Keratinocyte (primary cell): ENCODE data around the gene VMP1. TPM values are rescaled to one million over a fixed set of nuclear protein-coding genes. Genes with fewer than 3 reads are reported as not detected.

ENCODE experiments used
- DNase-seq: peaks from one replicate; pipeline ENCODE4 v3.0.0-alpha.2; 2011; ENCODE audit warnings: low read depth, missing footprints, low spot score
- FAIRE-seq: peaks from 2 replicates; lab custom pipeline; 2011; peaks lifted over from hg19 to GRCh38; lab: Jason Lieb, UNC
- H2AFZ ChIP-seq: 2 replicates; pipeline ENCODE4 v1.6.0; 2012; ENCODE audit warnings: low read length, control low read depth, inconsistent platforms; ENCODE audit not compliant: control insufficient read depth
- H3K27ac ChIP-seq: 2 replicates; pipeline ENCODE4 v1.5.1; 2011; ENCODE audit warnings: low read length; ENCODE audit not compliant: control insufficient read depth, insufficient read depth
- H3K27me3 ChIP-seq: 3 replicates; pipeline ENCODE4 v1.6.0; 2011; ENCODE audit warnings: low read length; ENCODE audit not compliant: control insufficient read depth, insufficient read depth; ENCODE audit errors: extremely low read depth
- H3K36me3 ChIP-seq, 2 experiments: 2 replicates in 1 of 2; 3 replicates in 1 of 2; pipeline ENCODE4 v1.5.1; 2011; ENCODE audit warnings: low read length in 2 of 2, mild to moderate bottlenecking in 1 of 2; ENCODE audit not compliant: control insufficient read depth in 2 of 2, insufficient read depth in 2 of 2; ENCODE audit errors: extremely low read depth in 1 of 2
- H3K4me1 ChIP-seq: 3 replicates; pipeline ENCODE4 v1.5.1; 2011; ENCODE audit warnings: low read length; ENCODE audit not compliant: control insufficient read depth, insufficient read depth; ENCODE audit errors: extremely low read depth
- H3K4me2 ChIP-seq: 3 replicates; pipeline ENCODE4 v1.6.0; 2011; ENCODE audit warnings: low read depth, low read length; ENCODE audit not compliant: control insufficient read depth, insufficient read depth; ENCODE audit errors: extremely low read depth
- H3K4me3 ChIP-seq, 3 experiments: fragments of 200-600 bp in 1 of 3; sonication (generic) in 1 of 3; 2 replicates in 2 of 3; 3 replicates in 1 of 3; pipeline ENCODE4 v1.5.1; 2011 to 2016; ENCODE audit warnings: low read length in 3 of 3, mild to moderate bottlenecking in 3 of 3, control low read depth in 2 of 3, inconsistent platforms in 1 of 3, low read depth in 1 of 3, mixed read lengths in 1 of 3, mixed run types in 1 of 3, moderate library complexity in 1 of 3; ENCODE audit not compliant: control insufficient read depth in 2 of 3, insufficient read depth in 2 of 3; ENCODE audit errors: extremely low read depth in 1 of 3
- H3K79me2 ChIP-seq: 2 replicates; pipeline ENCODE4 v1.6.0; 2012; ENCODE audit warnings: low read length; ENCODE audit not compliant: control insufficient read depth, insufficient read depth
- H3K9ac ChIP-seq: 3 replicates; pipeline ENCODE4 v1.6.0; 2011; ENCODE audit warnings: low read length; ENCODE audit not compliant: control insufficient read depth, insufficient read depth; ENCODE audit errors: extremely low read depth
- H3K9me1 ChIP-seq: 3 replicates; pipeline ENCODE4 v1.6.0; 2011; ENCODE audit warnings: low read length; ENCODE audit not compliant: control insufficient read depth, insufficient read depth; ENCODE audit errors: extremely low read depth
- H3K9me3 ChIP-seq: 2 replicates; pipeline ENCODE4 v1.5.1; 2012; ENCODE audit warnings: low read depth, low read length; ENCODE audit not compliant: control insufficient read depth
- H4K20me1 ChIP-seq: 3 replicates; pipeline ENCODE4 v1.6.0; 2011; ENCODE audit warnings: low read length; ENCODE audit not compliant: control insufficient read depth, insufficient read depth; ENCODE audit errors: extremely low read depth
- CTCF ChIP-seq, 3 experiments: IDR thresholded peaks in 1 of 3; conservative IDR thresholded peaks in 1 of 3; optimal IDR thresholded peaks in 1 of 3; 2 replicates in 2 of 3; 3 replicates in 1 of 3; pipeline versions ENCODE3 to v1.5.1; 2011; ENCODE audit warnings: low read length in 3 of 3, mild to moderate bottlenecking in 3 of 3, moderate library complexity in 2 of 3, control low read depth in 1 of 3, inconsistent platforms in 1 of 3; ENCODE audit not compliant: insufficient read depth in 2 of 3; ENCODE audit errors: extremely low read depth in 1 of 3
- EZH2 ChIP-seq: IDR thresholded peaks from one replicate; pipeline ENCODE4 v1.6.1; 2012; ENCODE audit warnings: inconsistent platforms, mild to moderate bottlenecking, low read length, moderate library complexity
- dilution Hi-C: fragments of 300-500 bp; cut with MboI; formaldehyde crosslinking; loops from one replicate; pipeline ENCODE4 v1.7.0; 2020; ENCODE audit warnings: low sequenced_read_pairs; ENCODE audit not compliant: extremely low pct_ligation_motif_present
- polyA plus RNA-seq, 5 experiments: library from polyadenylated mRNA; depleted of rRNA in 3 of 5; stranded (reverse) in 3 of 5; stranded (forward) in 1 of 5; unstranded in 1 of 5; fragments of >200 nt; gene quantifications; 1 replicate in 1 of 5; 2 replicates in 3 of 5; 3 replicates in 1 of 5; pipeline versions ENCODE4 v1.2.1 to v1.2.3, GENCODE V29; 2011 to 2012; ENCODE audit warnings: missing spikeins in 2 of 5, low read depth in 1 of 5, low replicate concordance in 1 of 5

The VMP1 gene
- polyA plus RNA-seq, 1 donor (not counting 4 experiments of a cell fraction or from before 2014, with no cell fraction given): 303 TPM

- Histone ChIP-seq H3K27ac (no peak overlapping the region), H3K4me2 (no peak overlapping the region), H3K79me2 (no peaks in the 10 kb centered on the region), H3K9me1 (no peaks in the 10 kb centered on the region), H4K20me1 (no peaks in the 10 kb centered on the region), H2AFZ (no peak overlapping the region), H3K4me3 (no peak overlapping the region), H3K9ac (no peak overlapping the region), H3K4me1 (peaks cover 17% of the 10 kb centered on the region), H3K27me3 (no peaks in the 10 kb centered on the region), H3K36me3 (peaks cover 0 to 1% of the 10 kb centered on the region in 2 experiments), H3K9me3 (no peaks in the 10 kb centered on the region)
- dilution Hi-C loops: no loop called here
- FAIRE-seq (no peak), DNase-seq (no peak)
- TF ChIP-seq EZH2: no peak
- no peak for TF ChIP-seq CTCF (optimal IDR thresholded peaks at IDR 0.05 in 1 of 3, IDR thresholded peaks at IDR 0.05 in 1 of 3, conservative IDR thresholded peaks at IDR 0.05 in 1 of 3; ENCODE audit: extremely low read depth in 1 of 3, insufficient read depth in 2 of 3, low read length in 3 of 3)
These were observed 149.7 kb downstream of the VMP1 start for GRCh38 chr17:59856859-59857794.

GRCh38 chr17:59858167-59858816 lies 150.8 kb downstream of the VMP1 start:
- Histone ChIP-seq H3K9ac (no peak overlapping the region), H3K79me2 (no peaks in the 10 kb centered on the region), H3K36me3 (peaks cover 0 to 3% of the 10 kb centered on the region in 2 experiments), H3K9me1 (no peaks in the 10 kb centered on the region), H2AFZ (no peak overlapping the region), H3K4me1 (peaks cover 9% of the 10 kb centered on the region), H3K9me3 (no peaks in the 10 kb centered on the region), H3K27me3 (no peaks in the 10 kb centered on the region), H3K4me2 (no peak overlapping the region), H4K20me1 (no peaks in the 10 kb centered on the region), H3K27ac (no peak overlapping the region), H3K4me3 (no peak overlapping the region)
- TF ChIP-seq EZH2: no peak
- TF ChIP-seq CTCF (optimal IDR thresholded peaks at IDR 0.05 in 1 of 3, IDR thresholded peaks at IDR 0.05 in 1 of 3, conservative IDR thresholded peaks at IDR 0.05 in 1 of 3; ENCODE audit: extremely low read depth in 1 of 3, insufficient read depth in 2 of 3, low read length in 3 of 3): no peak
- DNase-seq (no peak), FAIRE-seq (no peak)
- dilution Hi-C loops: no loop called here
